ENCODE results near the gene HSFX3. TPM values are rescaled to one million over a fixed set of nuclear protein-coding genes. Genes with fewer than 3 reads are reported as not detected.
"Not testable (repeated sequence)": the region's sequence is repeated elsewhere in the genome, so short reads cannot be mapped to it uniquely, and the experiment has no call there.

The HSFX3 gene, protein sequence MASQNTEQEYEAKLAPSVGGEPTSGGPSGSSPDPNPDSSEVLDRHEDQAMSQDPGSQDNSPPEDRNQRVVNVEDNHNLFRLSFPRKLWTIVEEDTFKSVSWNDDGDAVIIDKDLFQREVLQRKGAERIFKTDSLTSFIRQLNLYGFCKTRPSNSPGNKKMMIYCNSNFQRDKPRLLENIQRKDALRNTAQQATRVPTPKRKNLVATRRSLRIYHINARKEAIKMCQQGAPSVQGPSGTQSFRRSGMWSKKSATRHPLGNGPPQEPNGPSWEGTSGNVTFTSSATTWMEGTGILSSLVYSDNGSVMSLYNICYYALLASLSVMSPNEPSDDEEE
- total RNA-seq (ENCODE audit: low replicate concordance), result not detected in 2 replicates

DNA sequence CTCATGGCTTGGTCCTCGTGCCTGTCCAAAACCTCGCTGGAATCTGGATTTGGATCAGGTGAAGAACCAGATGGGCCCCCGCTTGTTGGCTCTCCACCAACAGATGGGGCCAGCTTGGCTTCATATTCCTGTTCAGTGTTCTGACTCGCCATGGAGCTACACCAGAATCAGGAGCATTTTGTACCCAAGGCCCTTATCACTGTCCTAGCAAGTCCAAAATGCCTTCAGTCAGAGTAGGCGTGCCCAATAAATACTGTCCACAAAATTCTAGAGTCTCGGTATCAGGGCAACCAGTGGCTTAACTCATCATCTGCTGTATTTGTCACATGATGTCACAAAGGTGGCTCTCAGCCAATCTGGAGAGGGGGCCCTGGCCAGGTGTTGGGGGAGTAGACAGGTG is at the start of gene HSFX3:
Gene HSFX3 (minus strand): TSS at position 224 of the 400 bp plus-strand sequence. CDS start 72 bp downstream, at position 152.
- not testable (repeated sequence) for H3K9ac ChIP-seq; H3K27me3 ChIP-seq; H3K4me3 ChIP-seq; H3K4me1 Mint-ChIP-seq; H3K36me3 ChIP-seq; H3K9me3 ChIP-seq (ENCODE audit: low read depth); H3F3A ChIP-seq (ENCODE audit: low read depth); H3K9me3 Mint-ChIP-seq; H2AFZ ChIP-seq (replicated peaks); H3K4me2 ChIP-seq; H3K4me3 Mint-ChIP-seq; DNase-seq (ENCODE audit: low spot score); H3K27ac ChIP-seq; H3K27ac Mint-ChIP-seq; H3K36me3 Mint-ChIP-seq; H3K4me1 ChIP-seq; H3K27me3 Mint-ChIP-seq (ENCODE audit: insufficient read depth, low read depth); H4K20me1 ChIP-seq (ENCODE audit: low read depth); H3K79me2 ChIP-seq (ENCODE audit: low read depth)

GRCh38 chrX:149598603-149599002 is 48.9 kb upstream of the HSFX3 start:
- H2AFZ ChIP-seq (replicated peaks); H3K9me3 Mint-ChIP-seq; H3K79me2 ChIP-seq (ENCODE audit: low read depth); H4K20me1 ChIP-seq (ENCODE audit: low read depth); H3K4me1 Mint-ChIP-seq; H3K27me3 ChIP-seq; H3K36me3 ChIP-seq; H3K27me3 Mint-ChIP-seq (ENCODE audit: insufficient read depth, low read depth); DNase-seq (ENCODE audit: low spot score); H3F3A ChIP-seq (ENCODE audit: low read depth); H3K4me1 ChIP-seq; H3K4me2 ChIP-seq; H3K9ac ChIP-seq; H3K36me3 Mint-ChIP-seq; H3K9me3 ChIP-seq (ENCODE audit: low read depth); H3K4me3 ChIP-seq; H3K27ac ChIP-seq; H3K4me3 Mint-ChIP-seq; H3K27ac Mint-ChIP-seq: not testable (repeated sequence)
- TF ChIP-seq CTCF (IDR thresholded peaks at IDR 0.05), result peak; percentile 10

DNA sequence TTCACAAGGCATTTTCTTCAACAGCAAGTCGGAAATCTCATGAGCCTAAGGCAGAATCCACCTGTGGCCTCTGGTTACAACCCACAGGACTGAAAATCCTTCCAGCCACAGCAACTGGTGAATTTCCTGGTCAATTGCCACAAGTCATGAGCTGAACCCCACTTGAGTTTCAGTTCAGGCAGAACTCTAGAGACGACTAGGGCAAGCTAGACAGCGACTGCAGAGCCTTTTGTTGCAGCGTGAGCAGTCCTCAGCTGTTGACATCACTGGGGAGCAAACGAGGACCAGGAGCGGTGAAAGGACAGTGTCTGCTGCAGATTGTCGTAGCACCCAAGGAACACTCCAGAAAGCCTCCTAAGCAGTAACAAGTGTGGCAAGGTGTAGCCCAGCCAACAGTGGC is 46.2 kb upstream of the HSFX3 start:
- not testable (repeated sequence) for H3K4me1 Mint-ChIP-seq; H3K79me2 ChIP-seq (ENCODE audit: low read depth); H2AFZ ChIP-seq (replicated peaks); H3K36me3 ChIP-seq; H3F3A ChIP-seq (ENCODE audit: low read depth); H3K4me1 ChIP-seq; H3K4me2 ChIP-seq; H3K27me3 Mint-ChIP-seq (ENCODE audit: insufficient read depth, low read depth); H3K9me3 ChIP-seq (ENCODE audit: low read depth); H3K36me3 Mint-ChIP-seq; H3K4me3 ChIP-seq; H3K9me3 Mint-ChIP-seq; DNase-seq (ENCODE audit: low spot score); H3K27me3 ChIP-seq; H3K4me3 Mint-ChIP-seq; H4K20me1 ChIP-seq (ENCODE audit: low read depth); H3K9ac ChIP-seq; H3K27ac ChIP-seq; H3K27ac Mint-ChIP-seq

GRCh38 chrX:149595214-149595613 is 45.5 kb upstream of the HSFX3 start, which contains the start of gene HSFX2:
Gene HSFX2 (minus strand): TSS chrX:149595314. CDS start chrX:149594700, 614 bp downstream.
- not testable (repeated sequence) for H2AFZ ChIP-seq (replicated peaks); H3K79me2 ChIP-seq (ENCODE audit: low read depth); H3K36me3 Mint-ChIP-seq; H3K9me3 Mint-ChIP-seq; H3K4me2 ChIP-seq; H3K27me3 ChIP-seq; H3K4me3 ChIP-seq; H3K27me3 Mint-ChIP-seq (ENCODE audit: insufficient read depth, low read depth); H4K20me1 ChIP-seq (ENCODE audit: low read depth); H3K27ac ChIP-seq; H3K4me3 Mint-ChIP-seq; H3F3A ChIP-seq (ENCODE audit: low read depth); H3K9ac ChIP-seq; H3K4me1 Mint-ChIP-seq; H3K4me1 ChIP-seq; H3K27ac Mint-ChIP-seq; H3K36me3 ChIP-seq; H3K9me3 ChIP-seq (ENCODE audit: low read depth); DNase-seq (ENCODE audit: low spot score)

DNA sequence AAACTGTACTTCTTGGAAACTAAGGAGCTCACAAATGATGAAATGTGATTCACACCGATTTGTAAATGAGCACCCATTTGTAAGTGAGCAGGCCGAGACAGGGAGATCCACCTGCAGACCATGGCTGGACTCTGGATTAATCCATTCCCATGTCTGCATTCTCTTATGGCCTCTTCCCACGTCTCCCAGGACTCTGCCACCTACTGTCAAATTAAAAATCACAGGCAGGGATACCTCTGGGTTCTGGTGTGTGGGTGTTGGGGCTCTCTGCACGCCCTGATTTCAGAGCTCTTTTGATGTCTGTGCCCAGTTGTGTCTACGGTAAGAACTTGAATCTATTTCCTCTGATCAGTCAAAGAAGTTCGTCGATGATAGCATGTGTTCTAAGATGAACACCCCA is 41.3 kb upstream of the HSFX3 start:
- not testable (repeated sequence) for H3K27me3 Mint-ChIP-seq (ENCODE audit: insufficient read depth, low read depth); H3K36me3 ChIP-seq; H3K4me3 ChIP-seq; H3K27ac ChIP-seq; H3K27me3 ChIP-seq; H3K36me3 Mint-ChIP-seq; H3K27ac Mint-ChIP-seq; H3K4me2 ChIP-seq; H3K79me2 ChIP-seq (ENCODE audit: low read depth); H2AFZ ChIP-seq (replicated peaks); H3F3A ChIP-seq (ENCODE audit: low read depth); H3K4me3 Mint-ChIP-seq; H3K9me3 ChIP-seq (ENCODE audit: low read depth); H4K20me1 ChIP-seq (ENCODE audit: low read depth); H3K4me1 ChIP-seq; H3K9ac ChIP-seq; H3K4me1 Mint-ChIP-seq; DNase-seq (ENCODE audit: low spot score); H3K9me3 Mint-ChIP-seq

- not testable (repeated sequence) for H3K9me3 Mint-ChIP-seq; H3K36me3 Mint-ChIP-seq; H3K79me2 ChIP-seq (ENCODE audit: low read depth)
These were observed 37.6 kb upstream of the HSFX3 start, which contains the start of gene MAGEA9B for GRCh38 chrX:149587359-149587758. Gene MAGEA9B (minus strand): TSS chrX:149587459. CDS start chrX:149583179, 4,280 bp downstream.

DNA sequence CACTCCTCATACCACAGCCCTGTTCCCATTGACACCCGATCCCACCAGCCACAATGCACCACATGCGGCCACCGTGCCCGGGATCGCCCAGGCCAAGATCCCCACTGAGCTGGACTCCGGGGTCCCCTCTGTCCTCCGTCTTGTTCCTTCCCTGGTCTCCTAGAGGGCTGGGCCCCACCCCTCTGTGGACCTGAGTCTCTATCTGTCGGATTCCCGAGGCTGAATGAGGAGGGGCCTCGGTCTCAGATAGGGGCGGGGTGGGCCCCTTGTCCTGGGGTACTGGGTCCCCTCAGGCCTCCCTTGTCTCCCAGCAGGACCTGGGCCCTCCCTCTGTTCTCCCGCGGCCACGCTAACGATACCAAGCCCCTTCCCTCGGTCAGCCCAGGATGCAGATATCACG is 35.9 kb upstream of the HSFX3 start:
- DNase-seq (ENCODE audit: low spot score); H3K27me3 ChIP-seq; H3K36me3 Mint-ChIP-seq; H3K79me2 ChIP-seq (ENCODE audit: low read depth); H3K4me2 ChIP-seq; H3K27ac Mint-ChIP-seq; H3K9me3 Mint-ChIP-seq; H2AFZ ChIP-seq (replicated peaks); H3K36me3 ChIP-seq; H3K4me1 Mint-ChIP-seq; H3K27me3 Mint-ChIP-seq (ENCODE audit: insufficient read depth, low read depth); H3K9me3 ChIP-seq (ENCODE audit: low read depth); H3K4me3 Mint-ChIP-seq; H3F3A ChIP-seq (ENCODE audit: low read depth); H3K9ac ChIP-seq; H3K27ac ChIP-seq; H4K20me1 ChIP-seq (ENCODE audit: low read depth); H3K4me1 ChIP-seq; H3K4me3 ChIP-seq: not testable (repeated sequence)

More at GRCh38 chrX:149587359-149587758, 37.6 kb upstream of the HSFX3 start, which contains the start of gene MAGEA9B:
- not testable (repeated sequence) for H3F3A ChIP-seq (ENCODE audit: low read depth); DNase-seq (ENCODE audit: low spot score); H3K4me1 Mint-ChIP-seq; H3K36me3 ChIP-seq; H3K27ac Mint-ChIP-seq; H3K4me3 ChIP-seq; H4K20me1 ChIP-seq (ENCODE audit: low read depth); H3K27me3 ChIP-seq; H3K4me1 ChIP-seq; H2AFZ ChIP-seq (replicated peaks); H3K9ac ChIP-seq; H3K27me3 Mint-ChIP-seq (ENCODE audit: insufficient read depth, low read depth); H3K4me3 Mint-ChIP-seq; H3K27ac ChIP-seq; H3K4me2 ChIP-seq; H3K9me3 ChIP-seq (ENCODE audit: low read depth)
